Stimulated activated CD8-positive, alpha-beta memory T cell treated with anti-CD3 and anti-CD28 coated beads, Interleukin-12 subunit alpha, Interleukin-12 subunit beta, amount 100 ng/mL, for 24 hours (primary cell): ENCODE results near the gene TCF3.

Experiments used
- DNase-seq: peaks from one replicate; pipeline ENCODE4 v3.0.0-alpha.2; 2020; ENCODE audit errors: extremely low read depth

Gene TCF3

DNA sequence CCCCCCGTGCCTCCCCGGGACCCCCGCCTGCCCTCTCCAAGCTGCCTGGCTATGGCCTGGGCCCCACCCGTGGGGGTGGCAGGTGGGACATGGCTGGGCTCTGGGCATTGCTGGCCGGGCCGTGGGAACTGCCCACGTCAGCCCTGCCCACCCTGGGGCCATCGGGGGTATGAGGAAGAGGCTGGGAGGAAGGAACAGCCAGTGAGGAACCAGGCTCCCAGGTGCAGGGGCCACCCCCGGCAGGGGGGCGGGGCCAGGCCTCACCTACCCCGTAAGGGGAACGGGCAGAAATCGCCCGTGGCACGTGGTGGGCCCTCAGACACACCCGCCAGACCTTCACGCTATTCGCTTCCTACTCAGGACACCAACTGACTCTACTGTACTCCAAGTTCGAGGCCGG lies 22.4 kb downstream of the TCF3 start:
- DNase-seq = no peak

DNA sequence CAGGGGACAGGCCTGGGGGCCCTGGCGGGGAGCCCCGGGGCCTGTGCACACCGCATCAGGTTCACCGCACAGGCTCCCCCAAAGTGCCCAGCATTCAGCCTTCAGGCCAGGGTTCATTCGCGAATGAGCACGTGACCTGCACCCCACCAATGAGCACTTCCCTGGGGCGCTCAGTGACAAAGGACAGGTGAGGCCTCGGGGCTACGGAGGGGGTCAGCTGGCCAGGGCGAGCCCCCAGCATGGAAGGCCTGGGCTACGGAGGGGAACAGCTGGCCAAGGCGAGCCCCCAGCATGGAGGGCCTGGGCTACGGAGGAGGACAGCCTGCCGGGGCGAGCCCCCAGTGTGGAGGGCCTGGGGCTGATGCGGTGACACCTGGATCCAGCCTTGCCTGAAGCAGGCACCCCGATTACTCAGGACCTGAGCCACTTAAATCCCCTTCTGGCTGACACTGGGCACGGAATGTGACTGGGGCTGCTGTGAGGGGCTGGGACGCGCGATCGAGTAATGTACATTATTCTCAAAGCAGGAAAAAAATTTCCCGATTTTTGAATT lies 23.1 kb downstream of the TCF3 start:
- DNase-seq = no peak

DNA sequence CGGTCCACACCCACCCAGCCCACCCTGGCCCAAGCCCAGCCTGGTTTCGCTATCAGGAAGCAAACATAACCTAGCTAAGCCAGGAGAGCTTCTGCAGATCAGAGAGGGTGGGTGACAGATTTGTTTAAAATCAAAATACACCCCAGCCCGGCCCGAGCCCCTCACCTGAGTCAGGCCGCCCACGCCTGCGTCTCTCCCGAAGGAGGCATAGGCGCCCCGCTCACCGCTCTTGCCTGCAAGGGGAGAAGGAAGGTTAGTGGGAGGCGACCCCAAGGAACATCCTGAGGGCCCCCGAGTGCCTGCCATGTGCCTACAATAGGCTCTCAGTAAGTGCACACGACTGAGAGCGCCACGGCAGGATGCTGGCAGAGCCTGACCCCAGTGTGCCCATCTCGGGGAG lies 25.2 kb downstream of the TCF3 start:
- no peak for DNase-seq

DNA sequence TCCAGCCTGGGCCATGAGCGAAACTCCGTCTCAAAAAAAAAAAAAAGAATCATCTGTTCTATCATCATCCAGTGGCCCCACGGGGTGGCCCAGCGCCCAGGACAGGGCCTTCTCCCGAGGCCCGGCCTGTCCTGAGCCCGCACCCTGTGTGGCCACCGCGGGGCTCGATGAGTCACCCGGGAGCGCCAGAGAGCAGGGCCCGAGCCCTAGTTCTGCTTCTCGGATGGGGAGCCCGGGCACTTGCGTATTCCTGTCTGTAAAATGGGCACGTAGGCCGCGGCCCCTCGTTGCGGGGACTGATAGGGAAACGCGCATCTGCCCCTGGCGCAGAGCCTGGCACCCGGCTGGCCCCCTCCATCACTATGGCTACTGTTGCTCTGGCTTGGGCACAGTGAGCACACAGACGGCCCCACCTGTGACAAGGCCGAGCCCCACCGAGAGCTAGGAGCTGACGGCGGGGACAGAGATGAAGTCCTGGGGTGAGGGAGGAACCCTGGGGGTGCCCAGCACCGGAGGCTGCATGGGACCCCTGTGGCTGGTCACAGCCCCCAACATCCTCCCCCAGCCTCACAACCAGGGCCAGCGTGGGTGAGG lies 25.9 kb downstream of the TCF3 start:
- DNase-seq = no peak

DNA sequence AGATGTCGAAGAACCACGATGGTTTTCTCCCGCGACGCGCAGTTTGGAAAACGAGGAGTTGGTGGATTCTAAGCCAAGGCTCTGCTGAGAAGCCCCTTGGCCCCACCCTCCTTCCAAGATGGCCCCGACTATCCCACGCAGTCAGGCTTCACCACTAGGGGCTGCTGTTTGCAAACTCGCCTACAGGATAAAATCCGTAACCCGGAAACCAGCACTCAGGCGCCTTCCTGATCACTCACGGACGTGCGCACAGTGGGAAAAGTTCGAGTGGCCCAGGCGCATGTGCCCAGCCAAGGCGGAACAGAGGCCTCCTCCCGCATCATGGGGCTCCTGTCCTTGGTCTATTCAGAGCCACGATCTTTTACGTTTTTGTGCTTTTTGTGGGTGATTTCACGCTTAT lies 28.0 kb downstream of the TCF3 start:
- DNase-seq = no peak

DNA sequence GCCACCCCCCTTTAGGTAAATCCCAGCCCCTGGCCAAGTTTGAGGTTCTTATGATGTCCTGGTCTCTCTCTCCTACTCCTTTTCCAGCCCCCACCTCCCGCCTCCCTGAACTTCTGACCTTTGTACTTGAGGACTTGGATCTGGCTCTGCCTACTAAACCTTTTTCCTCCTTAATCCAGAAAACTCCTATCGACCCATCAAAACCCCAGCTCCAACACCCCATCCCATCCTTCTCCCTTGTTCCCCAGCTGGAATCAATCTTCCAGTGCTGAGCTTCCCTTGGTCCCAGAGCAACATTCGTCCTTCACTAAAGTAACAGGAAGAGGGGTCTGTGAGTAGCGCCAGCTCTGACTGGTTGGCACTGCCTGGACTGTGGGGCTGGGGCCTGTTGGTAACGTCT lies 29.9 kb downstream of the TCF3 start:
- no peak for DNase-seq

DNA sequence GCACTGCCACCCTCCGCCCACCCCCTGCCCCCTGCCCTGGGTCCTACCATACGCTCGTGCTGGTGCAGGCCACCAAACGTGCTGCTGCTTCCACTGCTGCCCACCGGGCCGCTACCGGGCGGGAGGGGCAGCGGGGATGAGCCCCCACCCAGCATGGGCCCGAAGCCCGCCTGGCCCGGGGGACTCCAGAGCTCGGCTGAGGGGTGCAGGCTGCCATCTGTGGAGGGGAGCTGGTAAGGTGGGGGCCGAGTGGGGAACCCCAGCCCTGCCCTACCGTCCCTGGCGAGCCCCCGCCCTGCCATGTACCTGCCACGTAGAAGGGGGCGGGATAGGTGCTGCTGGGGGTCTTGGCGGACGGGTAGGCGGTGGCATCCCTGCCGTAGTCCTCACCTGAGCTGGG lies 30.4 kb downstream of the TCF3 start:
- DNase-seq = no peak

DNA sequence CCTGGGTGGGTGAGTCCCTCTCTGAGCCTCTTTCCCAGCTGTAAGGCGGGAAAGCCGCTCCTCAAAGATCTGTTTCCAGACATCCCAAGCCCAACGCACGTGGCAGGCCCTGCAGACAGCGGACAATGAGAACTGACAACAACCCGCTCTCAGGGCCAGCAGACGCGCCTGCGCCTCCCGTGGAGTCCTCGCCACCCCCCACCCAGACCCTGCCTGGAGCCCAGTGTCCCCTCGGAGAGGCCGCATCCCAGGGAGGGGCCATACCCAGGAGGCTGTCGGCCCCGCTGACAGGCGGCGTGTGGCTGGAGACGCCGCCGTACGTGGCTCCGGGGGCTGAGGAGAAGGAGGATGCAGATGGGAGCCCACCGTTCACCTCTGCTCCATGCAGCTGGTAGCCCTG lies 30.8 kb downstream of the TCF3 start:
- no peak for DNase-seq

DNA sequence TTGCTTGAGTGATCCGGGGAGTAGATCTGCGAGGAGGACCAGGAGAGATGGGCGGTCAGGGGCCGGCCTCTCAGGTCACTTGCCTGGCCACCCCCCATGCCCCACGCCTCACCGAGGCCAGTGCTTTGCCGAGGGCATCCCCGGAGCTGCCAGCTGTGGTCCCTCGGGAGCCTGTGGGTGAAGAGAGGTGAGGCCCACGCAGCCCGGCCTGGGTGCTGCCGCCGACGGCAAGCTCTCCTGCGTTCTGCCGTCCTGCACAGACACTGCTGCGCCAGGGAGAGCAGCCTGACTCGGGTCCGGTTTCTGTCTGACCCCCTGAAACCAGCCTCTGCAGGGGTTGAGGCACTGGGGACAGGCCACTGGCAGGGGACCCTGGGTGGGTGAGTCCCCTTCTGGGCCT lies 31.4 kb downstream of the TCF3 start:
- DNase-seq = no peak

DNA sequence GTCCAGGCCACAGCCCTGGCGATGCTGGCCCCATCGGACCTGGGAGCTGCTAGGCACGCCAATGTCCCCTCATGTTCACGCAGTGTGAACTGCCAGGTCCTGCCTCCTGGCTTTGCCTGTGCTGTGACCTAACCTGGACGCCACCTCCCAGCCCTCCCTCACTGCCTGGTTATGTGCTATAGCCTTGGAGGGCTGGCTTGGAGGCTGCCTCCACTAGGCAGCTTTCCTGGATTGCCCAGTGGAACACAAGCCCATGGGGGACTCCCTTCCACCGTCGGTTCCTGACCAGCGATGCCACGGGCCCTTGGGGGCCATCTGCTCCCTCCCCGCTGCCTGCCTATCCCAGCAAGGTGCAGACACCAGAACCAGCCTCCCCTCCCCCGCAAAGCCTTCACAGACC lies 31.9 kb downstream of the TCF3 start:
- no peak for DNase-seq

DNA sequence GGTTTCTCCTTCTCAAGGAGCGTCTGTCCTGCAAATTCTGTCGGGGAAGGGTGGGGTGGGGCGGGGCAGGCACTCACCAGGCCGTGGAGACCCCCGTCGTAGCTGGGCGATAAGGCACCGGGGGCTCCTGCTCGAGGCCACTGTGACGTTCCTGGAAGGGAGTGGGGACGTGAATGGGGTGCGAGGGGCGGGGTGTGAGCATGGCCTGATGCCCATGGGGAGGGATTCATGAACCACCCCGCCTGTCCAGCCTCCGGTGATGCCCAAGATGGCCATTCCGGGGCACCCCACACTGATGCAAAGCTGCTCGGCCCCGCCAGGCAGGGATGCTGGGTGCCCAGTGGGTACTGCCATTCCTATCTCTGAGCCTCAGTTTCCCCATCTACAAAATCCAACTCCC lies 32.7 kb downstream of the TCF3 start:
- no peak for DNase-seq

DNA sequence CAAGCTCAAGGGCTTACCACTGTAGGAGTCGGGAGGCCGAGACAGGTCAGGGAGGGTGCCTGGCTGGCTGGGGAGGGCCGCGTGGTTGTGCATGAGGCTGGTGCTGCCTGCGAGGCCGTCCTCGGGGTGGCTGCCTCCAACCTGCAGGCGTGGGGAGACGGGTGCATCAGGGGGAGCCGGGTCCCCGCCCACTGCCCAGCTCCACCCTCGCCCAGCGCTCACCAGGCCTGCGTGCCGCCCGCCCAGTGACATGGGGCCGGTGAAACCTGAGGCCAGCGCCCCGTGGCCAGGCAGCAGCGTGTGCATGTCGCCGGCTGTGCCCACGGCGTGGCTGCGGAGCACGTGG lies 33.3 kb downstream of the TCF3 start:
- no peak for DNase-seq

DNA sequence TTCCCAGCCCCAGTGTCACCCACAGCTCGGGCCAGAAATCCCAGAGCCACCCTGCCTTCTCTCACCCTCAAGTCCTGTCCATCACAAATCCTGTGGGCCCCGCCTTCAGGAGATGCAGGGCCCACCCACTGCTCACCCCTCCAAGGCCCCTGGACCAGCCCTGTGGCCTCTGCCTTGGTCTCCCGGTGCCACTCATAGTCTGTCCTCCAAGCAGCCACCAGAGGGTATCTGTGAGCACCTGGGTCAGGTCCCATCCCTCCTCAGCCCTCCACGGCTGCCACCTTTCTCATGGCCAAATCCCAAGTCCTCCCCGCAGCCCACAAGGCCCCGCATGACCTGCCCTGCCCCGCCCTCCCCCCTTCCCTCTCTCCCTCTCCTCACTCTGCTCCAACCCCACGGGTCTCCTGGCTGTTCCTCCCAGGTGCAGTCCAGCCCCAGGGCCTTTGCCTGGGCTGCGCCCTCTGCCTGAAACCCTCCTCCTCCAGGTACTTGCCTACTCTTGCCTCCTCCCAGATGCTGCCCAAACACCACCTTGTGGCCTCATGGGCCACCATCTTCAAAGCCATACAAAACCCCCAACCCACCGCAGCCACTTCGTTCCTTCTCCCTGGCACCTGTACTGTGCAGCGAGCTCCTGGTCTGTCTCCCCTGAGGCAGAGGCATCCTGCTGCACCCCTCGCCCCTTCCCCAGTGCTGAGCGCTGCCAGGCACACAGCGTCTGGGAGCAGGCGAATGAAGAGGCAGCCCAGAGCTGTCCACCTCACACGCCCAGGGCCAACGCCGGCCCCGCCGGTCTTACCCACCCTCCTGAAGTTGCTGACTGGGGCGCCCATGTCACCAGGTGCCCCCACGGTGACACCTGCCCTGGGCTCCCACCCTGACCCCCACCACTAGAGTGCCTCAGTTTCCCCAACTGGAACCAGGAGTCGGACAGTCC lies 34.0 kb downstream of the TCF3 start:
- no peak for DNase-seq

DNA sequence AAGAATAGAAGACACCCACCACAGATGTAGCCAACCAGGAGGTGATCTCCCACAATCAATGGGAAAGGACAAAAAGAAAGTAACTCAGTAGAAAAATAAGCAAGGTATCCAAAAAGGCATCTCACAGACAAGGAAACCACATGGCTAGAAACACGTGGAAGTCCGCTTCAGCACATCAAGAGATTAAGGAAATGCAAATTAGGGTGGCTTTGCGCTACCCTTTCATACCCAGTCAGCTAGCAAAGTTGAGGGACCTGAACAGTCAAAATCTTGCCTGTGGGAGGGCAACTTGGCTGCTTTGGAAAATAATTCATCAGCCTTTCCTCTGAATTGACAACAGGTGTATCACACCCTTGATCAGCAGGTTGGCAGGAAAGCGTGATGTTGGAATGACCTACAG lies 35.5 kb downstream of the TCF3 start:
- DNase-seq = no peak

DNA sequence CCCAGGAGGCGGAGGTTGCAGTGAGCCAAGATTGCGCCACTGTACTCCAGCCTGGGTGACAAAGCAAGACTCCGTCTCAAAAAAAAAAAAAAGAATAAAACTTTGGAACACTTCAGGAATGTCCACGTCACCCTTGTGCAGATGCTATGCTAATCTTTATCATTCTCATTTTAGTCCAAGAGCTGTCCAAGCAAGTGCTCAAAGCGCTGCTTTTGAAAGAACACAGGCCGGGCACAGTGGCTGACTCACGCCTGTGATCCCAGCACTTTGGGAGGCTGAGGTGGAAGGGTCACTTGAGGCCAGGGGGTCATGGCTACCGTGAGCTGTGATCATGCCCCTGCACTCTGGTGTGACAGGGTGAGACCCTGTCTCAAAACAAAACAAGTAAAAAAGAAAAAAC lies 36.0 kb downstream of the TCF3 start:
- DNase-seq = no peak

DNA sequence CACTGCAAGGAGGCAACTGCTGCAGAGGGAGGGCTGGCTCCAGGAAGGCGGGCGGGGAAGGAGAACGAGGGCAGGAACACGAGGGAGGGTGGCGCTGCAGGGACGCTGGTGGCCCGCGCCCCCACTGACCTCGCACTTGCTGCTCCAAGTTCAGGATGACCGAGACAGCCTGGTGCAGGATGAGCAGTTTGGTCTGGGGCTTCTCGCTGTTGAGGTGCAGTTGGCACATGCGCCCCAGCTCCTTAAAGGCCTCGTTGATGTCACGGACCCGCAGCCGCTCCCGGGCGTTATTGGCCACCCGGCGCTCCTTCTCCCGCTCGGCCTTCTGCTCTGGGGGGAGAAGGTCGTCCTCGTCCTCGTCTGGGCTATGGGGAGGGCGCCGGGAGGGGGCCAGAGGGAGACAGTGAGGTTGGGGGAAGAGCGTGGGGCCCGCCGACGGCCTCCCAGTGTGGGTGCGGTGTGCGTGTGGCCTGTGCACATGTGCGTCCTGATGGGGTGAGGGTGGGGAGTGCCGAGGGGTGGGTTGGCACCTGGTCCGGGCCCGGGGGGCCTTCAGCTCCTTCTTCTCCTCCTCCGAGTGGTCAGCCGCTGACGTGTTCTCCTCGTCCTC lies 37.2 kb downstream of the TCF3 start:
- no peak for DNase-seq

DNA sequence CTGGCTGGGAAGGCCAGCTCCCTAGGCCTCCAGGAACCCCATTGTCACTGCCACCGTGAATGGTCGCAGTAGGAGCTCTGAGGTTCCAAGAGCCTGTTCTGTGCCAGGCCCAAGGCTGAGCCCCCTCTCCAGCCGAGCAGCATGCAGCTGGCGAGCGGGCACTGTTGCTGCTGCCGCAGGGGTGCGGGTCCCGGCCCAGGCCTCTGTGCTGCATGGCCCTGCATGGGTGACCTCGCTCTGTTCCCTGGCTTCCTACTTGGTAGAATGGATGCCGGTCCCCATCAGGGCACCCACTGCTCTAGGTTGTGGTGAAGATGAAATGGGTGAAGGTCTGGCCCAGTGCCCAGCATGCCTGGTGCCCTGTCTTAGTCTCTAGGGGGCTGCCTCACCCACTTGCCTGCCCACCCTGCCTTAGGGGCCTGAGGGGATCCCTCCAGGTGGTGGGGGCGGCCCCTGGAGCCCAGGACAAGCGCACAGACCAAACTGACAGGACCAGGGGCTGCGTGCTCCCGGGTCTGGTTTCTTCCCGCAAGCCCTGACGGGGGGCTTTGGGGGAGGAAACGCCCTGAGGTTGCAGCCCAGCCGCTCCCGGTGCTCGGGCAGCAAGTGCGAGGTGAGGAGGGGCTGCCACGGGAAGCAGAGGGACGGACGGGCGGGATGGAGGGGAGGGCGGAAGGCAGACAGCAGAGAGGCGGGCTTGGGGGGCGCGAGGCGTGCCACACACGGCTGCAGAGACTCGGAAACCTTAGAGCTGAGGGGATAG lies 38.4 kb downstream of the TCF3 start:
- DNase-seq = no peak

DNA sequence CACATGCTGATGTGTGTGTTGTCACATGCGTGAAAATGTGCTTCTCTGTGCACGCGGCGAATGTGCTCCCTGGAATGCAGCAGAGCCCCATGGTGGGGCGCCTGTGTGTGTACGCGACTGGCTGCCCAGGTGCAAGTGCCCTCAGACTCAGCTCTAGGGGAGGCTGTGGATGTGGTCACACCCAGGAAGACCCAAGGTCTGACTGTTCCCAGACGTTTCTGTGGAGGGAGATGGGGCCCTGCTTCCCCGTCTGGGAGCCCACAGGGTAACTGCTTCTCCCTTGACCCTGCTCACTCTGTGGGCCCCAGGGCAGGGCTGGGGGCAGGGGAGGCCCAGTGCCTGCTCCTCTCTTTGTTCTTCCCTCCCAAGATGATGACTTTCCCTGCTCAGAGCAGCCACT lies 39.3 kb downstream of the TCF3 start:
- DNase-seq = no peak

DNA sequence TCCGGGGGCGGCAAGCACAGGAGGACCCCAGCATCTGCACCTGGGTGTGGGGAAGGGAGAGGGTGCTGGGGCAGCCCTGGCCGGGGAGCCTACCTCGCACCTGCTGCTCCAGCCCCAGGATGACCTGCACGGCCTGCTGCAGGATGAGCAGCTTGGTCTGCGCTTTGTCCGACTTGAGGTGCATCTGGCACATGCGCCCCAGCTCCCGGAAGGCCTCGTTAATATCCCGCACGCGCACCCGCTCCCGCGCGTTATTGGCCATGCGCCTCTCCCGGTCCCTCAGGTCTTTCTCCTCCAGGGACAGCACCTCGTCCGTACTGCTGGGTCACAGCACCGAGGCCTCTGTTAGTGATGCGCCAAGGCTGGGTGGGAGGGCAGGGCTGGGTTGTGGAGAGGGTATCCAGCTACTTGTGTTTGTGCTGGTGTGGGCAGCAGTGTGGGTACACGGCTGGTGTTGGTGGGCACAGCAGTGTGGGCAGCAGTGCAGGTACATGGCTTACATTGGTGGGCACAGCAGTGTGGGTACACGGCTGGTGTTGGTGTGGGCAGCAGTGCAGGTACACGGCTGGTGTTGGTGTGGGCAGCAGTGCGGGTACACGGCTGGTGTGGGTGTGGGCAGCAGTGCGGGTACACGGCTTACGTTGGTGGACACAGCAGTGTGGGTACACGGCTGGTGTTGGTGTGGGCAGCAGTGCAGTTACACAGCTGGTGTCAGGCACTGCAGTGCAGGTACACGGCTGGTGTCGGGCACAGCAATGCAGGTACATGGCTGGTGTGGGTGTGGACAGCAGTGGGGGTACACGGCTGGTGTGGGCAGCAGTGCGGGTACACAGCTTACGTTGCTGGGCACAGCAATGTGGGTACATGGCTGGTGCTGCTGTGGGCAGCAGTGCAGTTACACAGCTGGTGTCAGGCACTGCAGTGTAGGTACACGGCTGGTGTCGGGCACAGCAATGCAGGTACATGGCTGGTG lies 40.0 kb downstream of the TCF3 start:
- DNase-seq = no peak

DNA sequence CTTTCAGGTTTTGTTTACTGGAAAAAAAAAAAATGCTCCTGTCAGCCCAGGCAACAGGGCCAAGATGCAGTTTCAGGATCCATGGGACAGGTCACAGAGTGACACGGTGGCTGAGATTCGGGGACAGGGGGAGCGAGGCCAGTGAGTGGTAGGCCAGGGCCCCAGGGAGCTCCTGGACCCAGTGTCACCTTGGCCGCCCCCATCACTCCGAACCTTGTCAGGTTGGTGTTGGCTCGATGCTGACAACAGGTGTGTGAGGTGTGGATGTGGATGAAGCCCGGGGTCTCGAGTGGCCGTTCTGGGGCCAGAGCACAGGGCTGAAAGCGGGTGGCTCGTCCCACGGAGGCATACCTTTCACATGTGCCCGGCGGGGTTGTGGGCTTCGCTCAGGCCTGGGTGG lies 41.1 kb downstream of the TCF3 start:
- DNase-seq = no peak

DNA sequence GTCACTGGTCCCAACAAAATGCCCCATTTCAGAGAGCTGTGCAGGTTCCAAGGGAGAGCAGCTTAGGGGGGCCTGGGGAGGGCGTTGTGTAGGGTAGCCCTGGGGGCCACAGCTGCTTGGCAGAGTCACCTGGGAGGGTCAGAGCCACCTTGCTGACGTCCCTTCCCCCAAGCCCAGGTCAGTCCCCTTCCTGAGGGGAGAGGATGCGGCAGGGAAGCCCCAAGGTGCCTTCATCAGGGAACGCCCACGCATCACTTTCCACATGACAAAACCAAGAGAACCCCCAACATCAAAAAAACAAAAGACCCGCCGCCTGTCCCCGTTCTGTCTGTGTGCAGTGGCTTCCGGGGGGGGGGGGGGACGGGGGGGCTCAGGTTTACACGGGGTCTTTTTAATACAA lies 41.8 kb downstream of the TCF3 start:
- DNase-seq = no peak
